HG03457 (cell line): Measurements from ENCODE around the gene PSPN.
"Not testable (repeated sequence)": the region's sequence is repeated elsewhere in the genome, so short reads cannot be mapped to it uniquely, and the experiment has no call there.

Experiments
- ATAC-seq: cut with Tn5 transposase; IDR thresholded peaks from one replicate; pipeline ENCODE4 v1.9.1; 2021; ENCODE audit warnings: moderate number of reproducible peaks; ENCODE audit not compliant: unreplicated experiment

The PSPN gene

GRCh38 chr19:6373813-6374108 is 2.0 kb downstream of the PSPN start:
- ATAC-seq = no peak

DNA sequence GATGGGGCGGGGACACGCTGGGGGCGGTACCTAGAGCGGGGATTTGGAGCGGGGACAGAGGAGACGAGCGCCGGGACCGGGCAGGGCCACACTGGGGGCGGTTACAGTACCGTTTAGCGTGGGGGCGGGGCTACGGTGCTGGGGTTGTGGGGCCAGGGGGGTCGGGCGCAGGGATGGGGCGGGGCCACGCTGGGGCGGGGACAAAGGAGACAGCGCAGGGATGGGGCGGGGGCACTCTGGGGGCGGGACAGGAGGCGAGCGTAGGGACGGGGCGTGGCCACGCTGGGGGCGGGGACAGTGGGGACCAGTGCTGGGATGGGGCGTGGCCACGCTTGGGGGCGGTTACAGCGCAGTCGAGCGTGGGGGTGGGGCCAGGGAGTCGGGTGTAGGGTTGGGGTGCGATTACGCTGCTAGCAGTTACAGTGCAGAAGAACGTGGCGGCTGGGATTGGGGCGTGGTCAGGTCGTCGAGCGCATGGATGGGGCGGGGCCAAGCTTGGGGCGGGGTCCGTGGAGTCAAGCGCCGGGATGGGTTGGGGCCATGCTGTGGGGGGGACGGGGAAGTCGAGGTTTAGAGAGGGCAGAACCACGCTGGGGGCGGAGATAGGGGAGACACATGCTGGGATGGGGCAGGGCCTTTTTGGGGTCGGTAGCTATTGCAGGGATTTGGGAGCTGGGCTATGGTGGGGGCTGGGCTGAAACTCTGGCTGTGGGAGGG is 2.5 kb downstream of the PSPN start:
- peak; percentile 36 for ATAC-seq

GRCh38 chr19:6372594-6373095 is 3.1 kb downstream of the PSPN start, which contains the start of gene ALKBH7:
Gene ALKBH7, plus strand, starts transcription at chr19:6372794. Its CDS starts 27 bp downstream, at chr19:6372821.
- peak; percentile 64 for ATAC-seq

- no peak for ATAC-seq
Measured at GRCh38 chr19:6364353-6364752, 11.4 kb downstream of the PSPN start.

DNA sequence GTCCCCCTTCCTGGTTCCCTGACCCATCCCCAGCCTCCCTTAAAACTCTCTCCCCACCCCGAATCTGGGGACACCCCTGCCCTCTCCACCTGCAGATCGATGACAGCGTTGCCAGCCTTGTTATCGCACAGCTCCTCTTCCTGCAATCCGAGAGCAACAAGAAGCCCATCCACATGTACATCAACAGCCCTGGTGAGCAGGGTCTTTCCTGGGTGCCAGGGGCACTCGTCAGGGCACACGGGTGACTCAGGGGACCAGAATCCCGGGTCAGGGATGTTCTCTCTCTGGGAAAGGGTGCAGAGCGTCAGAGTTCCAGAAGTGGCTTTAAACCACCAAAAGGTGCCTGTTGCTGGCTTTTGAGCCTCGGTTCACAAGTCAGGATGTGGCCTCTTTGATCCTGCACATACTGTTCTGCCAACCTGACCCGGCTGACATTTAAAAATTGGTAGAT is 13.4 kb downstream of the PSPN start:
- ATAC-seq = no peak

DNA sequence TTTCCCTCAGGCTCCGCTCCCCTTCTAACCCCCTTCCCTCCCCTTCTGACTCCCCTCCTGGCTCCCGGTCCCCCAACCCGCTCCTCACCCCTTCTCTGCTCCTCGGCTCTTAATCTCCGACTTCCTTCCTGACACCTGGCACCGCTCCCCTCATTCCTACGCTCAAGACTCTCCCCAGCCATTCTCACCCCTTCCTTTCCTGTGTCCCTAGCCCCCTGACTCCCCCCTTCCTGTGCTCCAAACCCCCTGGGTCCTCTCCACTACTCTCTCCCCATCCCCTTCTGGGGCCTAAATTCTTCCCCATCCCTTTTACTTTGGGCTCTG is 13.7 kb downstream of the PSPN start:
- ATAC-seq = no peak

DNA sequence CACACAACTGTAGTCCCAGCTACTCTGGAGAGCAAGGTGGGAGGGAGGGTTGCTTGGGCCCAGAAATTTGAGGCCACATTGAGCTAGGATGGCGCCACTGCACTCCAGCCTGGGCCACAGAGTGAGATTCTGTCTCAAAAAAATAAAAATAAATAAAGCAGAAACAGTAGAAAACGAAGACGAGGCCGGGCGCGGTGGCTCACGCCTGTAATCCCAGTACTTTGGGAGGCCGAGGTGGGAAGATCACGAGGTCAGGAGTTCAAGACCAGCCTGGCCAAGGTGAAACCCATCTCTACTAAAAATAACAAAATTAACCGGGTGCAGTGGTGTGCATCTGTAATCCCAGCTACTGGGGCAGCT is 14.9 kb downstream of the PSPN start:
- ATAC-seq = not testable (repeated sequence)

DNA sequence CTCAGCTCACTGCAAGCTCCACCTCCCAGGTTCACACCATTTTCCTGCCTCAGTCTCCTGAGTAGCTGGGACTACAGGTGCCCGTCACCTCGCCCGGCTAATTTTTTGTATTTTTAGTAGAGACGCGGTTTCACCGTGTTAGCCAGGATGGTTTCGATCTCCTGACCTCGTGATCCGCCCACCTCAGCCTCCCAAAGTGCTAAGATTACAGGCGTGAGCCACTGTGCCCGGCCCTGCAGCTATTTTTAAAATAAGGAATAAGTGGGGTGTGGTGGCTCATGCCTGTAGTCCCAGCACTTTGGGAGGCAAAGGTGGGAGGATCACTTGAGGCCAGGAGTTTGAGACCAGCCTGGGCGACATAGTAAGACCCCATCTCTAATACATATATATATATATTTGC is 15.3 kb downstream of the PSPN start:
- not testable (repeated sequence) for ATAC-seq

- no peak for ATAC-seq
Measured at GRCh38 chr19:6359568-6360341, 16.0 kb downstream of the PSPN start.

DNA sequence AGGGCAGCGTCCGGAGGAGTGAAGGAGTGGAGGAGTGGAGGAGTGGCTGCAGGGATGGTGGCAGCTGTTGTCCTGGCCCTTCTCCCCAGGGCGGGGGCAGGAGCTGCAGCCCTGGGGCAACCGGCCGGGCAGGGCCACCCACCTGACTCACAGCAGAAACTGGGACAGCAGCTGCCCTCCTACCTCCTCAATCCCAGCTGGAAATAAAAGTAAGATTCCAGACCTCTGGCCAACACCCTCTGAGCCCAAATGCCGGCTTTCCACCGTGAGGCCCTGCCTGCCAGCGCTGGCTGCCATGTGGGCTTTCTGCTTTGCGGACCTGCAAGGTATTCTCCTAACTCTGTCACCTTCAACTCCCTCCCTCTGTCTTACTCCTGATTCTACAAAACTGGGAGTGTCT is 17.7 kb downstream of the PSPN start:
- no peak for ATAC-seq

DNA sequence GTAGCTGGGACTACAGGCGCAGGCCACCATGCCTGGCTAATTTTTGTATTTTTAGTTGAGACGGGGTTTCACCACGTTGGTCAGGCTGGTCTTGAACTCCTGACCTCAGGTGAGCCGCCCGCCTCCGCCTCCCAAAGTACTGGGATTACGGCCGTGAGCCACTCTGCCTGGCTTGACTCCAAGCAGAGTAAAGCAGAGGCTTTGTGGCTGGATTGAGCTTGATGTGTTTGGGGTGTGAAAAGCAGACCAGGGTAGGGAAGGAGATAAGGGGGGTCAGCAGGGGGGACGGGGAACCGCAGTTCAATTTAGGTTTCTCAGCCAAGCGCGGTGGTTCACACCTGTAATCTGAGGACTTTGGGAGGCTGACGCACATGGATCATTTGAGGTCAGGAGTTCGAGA is 18.6 kb downstream of the PSPN start:
- no peak for ATAC-seq

DNA sequence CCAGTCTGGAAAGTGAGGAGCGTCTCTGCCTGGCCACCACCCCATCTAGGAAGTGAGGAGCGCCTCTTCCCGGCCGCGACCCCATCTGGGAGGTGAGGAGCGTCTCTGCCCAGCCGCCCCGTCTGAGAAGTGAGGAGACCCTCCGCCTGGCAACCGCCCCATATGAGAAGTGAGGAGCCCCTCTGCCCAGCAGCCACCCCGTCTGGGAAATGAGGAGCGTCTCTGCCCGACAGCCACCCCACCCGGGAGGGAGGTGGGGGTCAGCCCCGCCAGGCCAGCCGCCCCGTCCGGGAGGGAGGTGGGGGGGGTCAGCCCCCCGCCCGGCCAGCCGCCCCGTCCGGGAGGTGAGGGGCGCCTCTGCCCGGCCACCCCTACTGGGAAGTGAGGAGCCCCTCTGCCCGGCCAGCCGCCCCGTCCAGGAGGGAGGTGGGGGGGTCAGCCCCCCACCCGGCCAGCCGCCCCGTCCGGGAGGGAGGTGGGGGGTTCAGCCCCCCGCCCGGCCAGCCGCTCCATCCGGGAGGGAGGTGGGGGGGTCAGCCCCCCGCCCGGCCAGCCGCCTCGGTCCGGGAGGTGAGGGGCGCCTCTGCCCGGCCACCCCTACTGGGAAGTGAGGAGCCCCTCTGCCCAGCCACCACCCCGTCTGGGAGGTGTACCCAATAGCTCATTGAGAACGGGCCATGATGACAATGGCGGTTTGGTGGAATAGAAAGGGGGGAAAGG is 20.3 kb downstream of the PSPN start:
- ATAC-seq = not testable (repeated sequence)

- no peak for ATAC-seq
Measured at GRCh38 chr19:6354098-6354674, 21.5 kb downstream of the PSPN start.

GRCh38 chr19:6352381-6353165 is 23.2 kb downstream of the PSPN start:
- no peak for ATAC-seq

DNA sequence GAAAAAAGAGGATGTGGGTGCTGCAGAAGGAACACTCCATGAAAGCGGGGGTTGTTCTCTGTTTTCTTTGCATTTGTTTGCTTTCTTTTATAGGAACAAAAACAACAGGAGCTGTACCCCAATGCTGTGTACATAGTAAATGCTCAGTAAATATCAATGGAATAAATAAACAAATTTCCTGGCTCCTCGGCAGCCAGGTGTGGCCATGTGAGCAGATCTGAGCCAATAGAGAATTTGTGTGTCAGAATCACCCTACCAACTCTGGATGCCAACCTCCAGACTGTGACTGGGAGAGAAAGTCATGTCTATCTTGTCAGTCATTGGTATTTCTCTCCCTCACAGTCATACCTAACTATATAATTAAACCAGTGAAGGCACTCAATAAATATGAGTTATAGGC is 25.0 kb downstream of the PSPN start:
- no peak for ATAC-seq

- ATAC-seq = not testable (repeated sequence)
Measured at GRCh38 chr19:6349271-6349670, 26.5 kb downstream of the PSPN start.

GRCh38 chr19:6343462-6343861 is 32.3 kb downstream of the PSPN start:
- ATAC-seq = no peak

DNA sequence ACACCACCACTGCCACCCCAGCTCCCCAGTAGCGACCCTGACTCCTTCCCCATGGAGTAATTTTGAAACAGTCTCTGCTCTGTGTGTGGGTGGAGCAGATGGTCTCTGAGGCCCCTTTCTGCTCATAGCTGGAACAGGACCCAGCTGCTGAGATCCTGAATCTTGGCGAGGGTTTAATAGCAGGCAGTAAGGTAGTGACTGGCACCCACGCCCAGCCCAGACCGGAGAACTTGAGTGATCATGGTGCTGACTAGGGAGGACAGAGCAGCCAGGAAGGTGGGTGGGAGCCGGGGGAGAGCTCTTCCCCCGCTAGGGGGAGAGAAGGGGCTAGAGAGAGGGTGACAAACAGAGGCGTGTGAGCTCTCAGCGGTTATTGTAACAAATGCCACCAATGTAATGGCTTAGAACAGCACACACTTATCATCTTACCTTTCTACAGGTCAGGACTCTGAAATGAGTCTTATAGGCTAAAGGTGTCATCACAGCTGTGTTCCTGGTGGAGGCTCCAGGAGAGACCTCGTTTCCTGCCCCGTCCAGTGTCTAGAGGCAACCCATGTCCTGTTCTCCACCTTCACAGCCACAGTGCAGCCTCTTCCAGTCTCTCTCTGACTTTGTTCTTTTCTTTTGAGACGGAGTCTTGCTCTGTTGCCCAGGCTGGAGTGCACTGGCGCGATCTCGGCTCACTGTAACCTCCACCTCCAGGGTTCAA is 35.1 kb downstream of the PSPN start:
- ATAC-seq = no peak

DNA sequence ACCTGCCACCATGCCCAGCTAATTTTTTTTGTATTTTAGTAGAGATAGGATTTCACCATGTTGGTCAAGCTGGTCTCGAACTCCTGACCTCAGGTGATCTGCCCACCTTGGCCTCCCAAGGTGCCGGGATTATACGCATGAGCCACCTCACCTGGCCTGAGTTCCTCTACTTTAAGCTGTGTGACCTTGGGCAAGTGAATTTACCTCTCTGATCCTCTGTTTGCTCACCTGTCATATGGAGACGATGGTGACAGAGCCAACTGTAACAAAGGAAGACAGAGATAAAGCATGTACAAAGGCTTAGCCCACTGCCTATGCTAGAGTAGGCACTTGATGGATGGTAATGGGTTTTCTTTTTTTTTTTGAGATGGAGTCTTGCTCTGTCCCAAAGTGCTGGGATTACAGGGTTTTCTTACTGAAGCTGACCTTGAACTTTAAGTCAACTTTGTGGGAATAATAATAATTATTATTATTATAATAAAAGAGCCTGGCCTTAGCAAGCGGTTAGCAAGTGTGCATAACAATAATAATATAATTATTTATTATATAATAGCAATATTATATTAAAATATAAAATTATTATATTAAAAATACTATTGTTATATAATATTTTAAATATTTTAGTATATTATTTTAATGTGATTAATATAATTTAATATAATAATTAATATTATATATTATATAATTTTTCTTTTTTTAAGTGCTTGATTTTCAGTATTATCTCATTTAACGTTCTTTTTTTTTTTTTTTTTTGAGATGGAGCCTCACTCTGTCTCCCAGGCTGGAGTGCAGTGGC is 41.0 kb downstream of the PSPN start:
- no peak for ATAC-seq
